ENCODE data around the gene GGT5. TPM values are rescaled to one million over a fixed set of nuclear protein-coding genes. Genes with fewer than 3 reads are reported as not detected.
A peak's percentile ranks its signal among the peaks of the same experiment; 100 is the strongest.

GGT5 gene
- total RNA-seq, 6 experiments from 2014 or later = 8.5 to 34.7 (median 22.0) TPM

DNA sequence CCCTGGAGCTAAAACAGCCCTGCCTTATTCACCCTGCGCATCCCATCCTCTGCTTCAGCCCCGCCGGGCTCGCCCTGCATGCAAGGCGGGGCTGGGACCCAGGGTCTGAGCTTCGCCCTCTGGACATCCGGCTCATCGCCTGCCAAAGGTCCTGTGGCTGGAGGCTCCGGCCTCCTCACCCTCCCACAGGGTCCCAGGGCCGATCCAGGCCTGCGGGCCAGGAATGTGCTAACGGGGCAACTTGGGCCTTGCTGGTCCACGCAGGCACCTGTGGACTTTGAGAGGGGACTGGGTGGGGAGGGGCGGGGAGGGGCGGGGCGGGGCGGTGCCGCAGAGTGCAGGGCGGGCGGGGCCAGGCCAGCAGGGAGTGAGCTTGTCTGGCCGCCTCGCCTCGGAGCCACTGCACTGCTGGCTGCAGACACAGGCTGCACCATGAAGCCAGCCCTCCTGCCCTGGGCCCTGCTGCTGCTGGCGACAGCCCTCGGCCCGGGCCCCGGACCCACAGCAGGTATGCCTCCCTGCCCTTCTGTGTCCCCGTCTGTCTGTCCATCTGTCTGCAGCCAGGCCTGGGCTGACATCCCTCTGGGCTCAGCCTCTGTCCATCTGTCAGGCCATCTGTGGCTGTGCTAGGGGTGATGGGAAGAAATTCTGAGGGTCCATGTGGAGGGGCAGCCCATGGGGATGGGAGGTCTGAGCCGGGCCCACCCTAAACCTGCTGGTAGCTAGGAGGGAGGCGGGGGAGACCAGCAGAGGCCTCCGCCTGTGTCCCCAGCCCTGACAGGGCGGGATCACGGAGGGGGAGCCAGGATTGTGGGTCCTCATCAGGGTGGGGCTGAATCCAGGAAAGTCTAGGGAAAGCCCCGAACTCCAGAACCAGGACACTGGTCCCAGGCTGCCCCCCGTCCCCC, 63.5 kb downstream of the GGT5 start, which contains the start of gene SUSD2:
TSS of gene SUSD2 (plus strand) at position 400 of the 908 bp plus-strand sequence. CDS start at position 433, 33 bp downstream.
- Histone ChIP-seq H3K27ac (no peak within 1 kb of the TSS), H3K4me3 (no peak within 1 kb of the TSS), H3K9me3 (no peaks in the 10 kb centered on the region), H3K27me3 (no peaks in the 10 kb centered on the region), H3K4me1 (peaks cover 0 to 5% (median 0%) of the 10 kb centered on the region in 4 donors), H3K36me3 (no peaks in the 10 kb centered on the region)
- intact Hi-C loops (cut with DNase I) = loop anchor here in 1 of 2 donors (10.0 kb wide), 1 partner anchor 53 kb away; no protein-coding TSS in a partner anchor
- DNase-seq (peak; percentile 64 to 74 (median 69)), ATAC-seq (peak; percentile 78 to 86 (median 78))
- no peak for TF ChIP-seq POLR2A (IDR thresholded peaks at IDR 0.05)
- TF ChIP-seq, protein P1, sequence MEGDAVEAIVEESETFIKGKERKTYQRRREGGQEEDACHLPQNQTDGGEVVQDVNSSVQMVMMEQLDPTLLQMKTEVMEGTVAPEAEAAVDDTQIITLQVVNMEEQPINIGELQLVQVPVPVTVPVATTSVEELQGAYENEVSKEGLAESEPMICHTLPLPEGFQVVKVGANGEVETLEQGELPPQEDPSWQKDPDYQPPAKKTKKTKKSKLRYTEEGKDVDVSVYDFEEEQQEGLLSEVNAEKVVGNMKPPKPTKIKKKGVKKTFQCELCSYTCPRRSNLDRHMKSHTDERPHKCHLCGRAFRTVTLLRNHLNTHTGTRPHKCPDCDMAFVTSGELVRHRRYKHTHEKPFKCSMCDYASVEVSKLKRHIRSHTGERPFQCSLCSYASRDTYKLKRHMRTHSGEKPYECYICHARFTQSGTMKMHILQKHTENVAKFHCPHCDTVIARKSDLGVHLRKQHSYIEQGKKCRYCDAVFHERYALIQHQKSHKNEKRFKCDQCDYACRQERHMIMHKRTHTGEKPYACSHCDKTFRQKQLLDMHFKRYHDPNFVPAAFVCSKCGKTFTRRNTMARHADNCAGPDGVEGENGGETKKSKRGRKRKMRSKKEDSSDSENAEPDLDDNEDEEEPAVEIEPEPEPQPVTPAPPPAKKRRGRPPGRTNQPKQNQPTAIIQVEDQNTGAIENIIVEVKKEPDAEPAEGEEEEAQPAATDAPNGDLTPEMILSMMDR (IDR thresholded peaks at IDR 0.05) = no peak
- 43% methylated on average over 5 of the region's 35 CpGs for WGBS (ENCODE audit: insufficient coverage, low coverage, low lambda C conversion rate, missing lambda C conversion rate)

DNA sequence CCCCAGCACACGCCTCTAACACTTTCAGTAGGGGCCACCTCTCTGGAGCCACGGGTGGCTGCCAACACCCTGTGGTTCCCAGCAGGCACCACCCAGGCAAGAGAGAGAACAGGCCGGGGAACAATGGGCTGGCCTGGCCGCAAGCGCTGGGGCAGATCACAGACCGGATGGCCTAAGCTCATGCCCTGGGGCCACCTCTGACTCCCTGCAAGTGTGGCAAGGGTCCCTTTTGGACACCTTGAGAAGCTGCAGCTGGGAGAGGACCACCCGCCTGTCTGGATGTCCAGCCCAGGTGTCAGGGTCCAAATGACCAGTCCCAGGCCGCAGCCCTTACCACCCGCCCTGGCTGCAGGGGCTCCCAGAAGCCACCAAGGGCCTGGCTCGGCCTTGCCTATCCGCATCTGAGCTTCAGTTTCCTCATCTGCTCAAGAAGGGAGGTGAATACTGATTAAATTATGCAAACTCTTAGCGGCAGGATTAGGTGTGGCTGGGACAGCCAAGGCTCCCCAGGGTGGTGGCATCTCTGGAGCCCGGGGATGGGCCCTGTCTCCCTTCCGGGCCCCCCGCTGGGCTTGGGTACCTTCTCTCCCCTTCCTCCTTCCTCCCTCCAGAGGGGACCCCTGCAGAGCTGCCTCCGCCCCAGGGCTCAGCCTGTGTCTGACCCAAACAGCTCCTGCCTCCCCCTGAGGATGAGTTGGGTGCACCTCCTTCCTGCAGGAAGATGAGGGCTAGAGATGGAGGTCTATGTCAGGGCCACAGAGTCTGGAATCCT, 64.4 kb downstream of the GGT5 start:
- TF ChIP-seq, protein P1 (IDR thresholded peaks at IDR 0.05) = no peak
- TF ChIP-seq POLR2A (IDR thresholded peaks at IDR 0.05) = no peak
- Histone ChIP-seq H3K4me1 (peaks cover 0 to 5% (median 0%) of the 10 kb centered on the region in 4 donors), H3K36me3 (no peaks in the 10 kb centered on the region), H3K4me3 (no peak overlapping the region), H3K9me3 (no peaks in the 10 kb centered on the region), H3K27me3 (no peaks in the 10 kb centered on the region), H3K27ac (no peak overlapping the region)
- DNase-seq (no peak), ATAC-seq (no peak)
- intact Hi-C loops (cut with DNase I) = loop anchor here in 1 of 2 donors (10.0 kb wide), 1 partner anchor 54 kb away; no protein-coding TSS in a partner anchor
- WGBS (ENCODE audit: insufficient coverage, low coverage, low lambda C conversion rate, missing lambda C conversion rate) = no CpG with 5 or more reads among the region's 16 CpGs

DNA sequence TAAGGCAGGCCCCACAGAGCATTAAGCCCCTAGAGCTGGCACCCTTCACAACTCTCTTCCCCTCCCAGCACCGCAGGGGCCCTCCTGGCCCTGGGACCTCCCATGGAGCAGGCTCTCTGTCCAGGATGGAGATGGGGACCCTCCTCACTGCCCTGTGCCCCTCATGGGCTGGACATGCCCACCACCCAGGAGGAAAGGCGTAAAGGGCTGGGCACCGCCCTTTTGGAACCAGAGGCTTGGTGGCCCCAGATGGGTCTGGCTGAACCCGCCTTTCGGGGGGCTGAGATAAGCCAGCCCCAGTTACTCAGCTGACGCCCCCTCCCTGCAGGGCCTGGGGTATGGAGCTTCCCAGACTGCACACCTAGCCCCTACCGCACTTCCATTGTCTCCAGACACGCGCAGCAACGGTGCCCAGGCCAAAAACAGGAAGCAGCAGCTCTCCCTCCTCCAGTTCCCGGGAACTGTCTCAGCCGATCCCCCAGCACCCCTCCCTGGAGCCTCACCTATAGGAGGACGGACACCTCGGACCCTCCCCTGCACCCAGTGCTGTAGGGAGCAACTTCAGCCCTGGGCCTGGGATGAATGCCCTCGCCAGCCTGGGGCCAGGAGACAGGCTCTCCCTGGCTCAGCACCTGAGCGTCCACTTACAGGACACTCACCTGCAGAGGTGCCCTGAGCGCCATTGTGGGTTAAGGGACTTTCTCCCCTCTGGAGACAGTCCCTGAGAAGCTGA, 65.2 kb downstream of the GGT5 start:
- DNase-seq = no peak
- intact Hi-C loops (cut with DNase I) = loop anchor here in 1 of 2 donors (10.0 kb wide), 1 partner anchor 55 kb away; no protein-coding TSS in a partner anchor
- Histone ChIP-seq H3K36me3 (no peaks in the 10 kb centered on the region), H3K4me3 (no peak overlapping the region), H3K9me3 (no peaks in the 10 kb centered on the region), H3K27me3 (no peaks in the 10 kb centered on the region), H3K27ac (no peak overlapping the region), H3K4me1 (peaks cover 0 to 5% (median 0%) of the 10 kb centered on the region in 4 donors)
- no peak for ATAC-seq
- TF ChIP-seq, protein P1 (IDR thresholded peaks at IDR 0.05) = no peak
- no peak for TF ChIP-seq POLR2A (IDR thresholded peaks at IDR 0.05)
- whole genome bisulfite sequencing (ENCODE audit: insufficient coverage, low coverage, low lambda C conversion rate, missing lambda C conversion rate) = 100% methylated on average over 2 of the region's 17 CpGs

Data from right lobe of liver (tissue), 6 donors.